GM12878 (cell line): ENCODE results near the gene PPHLN1. TPM values are rescaled to one million over a fixed set of nuclear protein-coding genes. Genes with fewer than 3 reads are reported as not detected.

ENCODE experiments used
- ATAC-seq: fragments of 200-7000 bp; cut with Tn5 transposase; 3 replicates; pipeline ENCODE4 v1.9.1; 2020; ENCODE audit warnings: mild to moderate bottlenecking, moderate library complexity
- BruUV-seq: library from RNA; stranded (reverse); fragments of 400-500 nt; replicated peaks from 2 replicates; lab custom pipeline; 2021; lab: Mats Ljungman, UMichigan
- CTCF ChIA-PET: fragments of 300-600 bp; sonication (Branson Sonifier 250); formaldehyde crosslinking; extraction: SDS; loops from one replicate; lab custom pipeline; 2021; ENCODE audit warnings: inconsistent platforms; lab: Yijun Ruan, JAX
- POLR2A ChIA-PET: fragments of 350-600 bp; formaldehyde crosslinking; extraction: SDS; loops from one replicate; lab custom pipeline; 2021; ENCODE audit warnings: inconsistent platforms; lab: Charles Lee
- RAD21 ChIA-PET: fragments of 300-600 bp; sonication (Branson Sonifier 250); formaldehyde crosslinking; loops from one replicate; lab custom pipeline; 2023; ENCODE audit warnings: antibody characterized with exemption; ENCODE audit not compliant: unreplicated experiment; lab: Charles Lee
- SMC1A ChIA-PET: fragments of 300-600 bp; sonication (Branson Sonifier 250); formaldehyde crosslinking; loops from one replicate; lab custom pipeline; 2023; ENCODE audit not compliant: unreplicated experiment, uncharacterized antibody; lab: Charles Lee
- DNase-seq: peaks from one replicate; pipeline ENCODE4 v3.0.0-alpha.2; 2011; ENCODE audit warnings: low read depth, low spot score
- FAIRE-seq: peaks from 3 replicates; lab custom pipeline; 2011; peaks lifted over from hg19 to GRCh38; lab: Jason Lieb, UNC
- H2AFZ ChIP-seq: 2 replicates; pipeline ENCODE4 v1.6.0; 2011; ENCODE audit warnings: low read depth, low read length, control low read depth; ENCODE audit not compliant: control insufficient read depth
- H3K27ac ChIP-seq: 2 replicates; pipeline ENCODE4 v1.5.1; 2011; ENCODE audit warnings: control low read depth; ENCODE audit not compliant: control insufficient read depth, insufficient read depth
- H3K27me3 ChIP-seq, 2 experiments: replicated peaks in 1 of 2; 2 replicates each; pipeline versions ENCODE4 v1.6.0 to v1.6.1; 2011; ENCODE audit warnings: low read length in 1 of 2; ENCODE audit not compliant: control insufficient read depth in 2 of 2, insufficient read depth in 2 of 2
- H3K36me3 ChIP-seq, 2 experiments: 2 replicates each; pipeline ENCODE4 v1.5.1; 2011; ENCODE audit warnings: low read length in 1 of 2; ENCODE audit not compliant: control insufficient read depth in 2 of 2, insufficient read depth in 2 of 2
- H3K4me1 ChIP-seq: 2 replicates; pipeline ENCODE4 v1.6.1; 2011; ENCODE audit warnings: mild to moderate bottlenecking, low read length, moderate library complexity, mixed read lengths; ENCODE audit not compliant: control insufficient read depth, insufficient read depth
- H3K4me2 ChIP-seq: 2 replicates; pipeline ENCODE4 v1.6.0; 2011; ENCODE audit warnings: control low read depth; ENCODE audit not compliant: control insufficient read depth, insufficient read depth
- H3K4me3 ChIP-seq: fragments of 200-600 bp; sonication (generic); 2 replicates; pipeline ENCODE4 v1.5.1; 2016
- H3K79me2 ChIP-seq: 2 replicates; pipeline ENCODE4 v1.6.0; 2011; ENCODE audit warnings: low read length; ENCODE audit not compliant: control insufficient read depth, insufficient read depth
- H3K9ac ChIP-seq: 2 replicates; pipeline ENCODE4 v1.8.0; 2011; ENCODE audit warnings: low read length, control low read depth, mixed read lengths; ENCODE audit not compliant: control insufficient read depth, insufficient read depth
- H3K9me3 ChIP-seq: replicated peaks from 3 replicates; pipeline ENCODE4 v1.5.1; 2011; ENCODE audit warnings: mild to moderate bottlenecking, low read length; ENCODE audit not compliant: control insufficient read depth, insufficient read depth
- H4K20me1 ChIP-seq: 2 replicates; pipeline ENCODE4 v1.6.0; 2011; ENCODE audit not compliant: control insufficient read depth, insufficient read depth
- ATF2 ChIP-seq: IDR thresholded peaks from 2 replicates; pipeline ENCODE4 v1.6.1; 2012; ENCODE audit warnings: low read length, inconsistent platforms
- ATF7 ChIP-seq: fragments of 450-650 bp; IDR thresholded peaks from 2 replicates; pipeline ENCODE4 v1.6.1; 2016; ENCODE audit warnings: low read depth, mild to moderate bottlenecking
- BCL11A ChIP-seq: IDR thresholded peaks from 2 replicates; pipeline ENCODE4 v1.6.1; 2011; ENCODE audit warnings: low read depth, low read length
- EP300 ChIP-seq, 2 experiments: fragments of 150-350 bp in 1 of 2; IDR thresholded peaks; 2 replicates each; pipeline ENCODE4 v1.6.1; 2011 to 2012; ENCODE audit warnings: low read depth in 2 of 2, low read length in 2 of 2, borderline replicate concordance in 1 of 2, improper control_type of control experiment in 1 of 2, inconsistent platforms in 1 of 2; ENCODE audit not compliant: control insufficient read depth in 1 of 2
- FOXM1 ChIP-seq: IDR thresholded peaks from 2 replicates; pipeline ENCODE4 v1.6.1; 2012; ENCODE audit warnings: low read depth, mild to moderate bottlenecking, inconsistent platforms, low read length, moderate library complexity
- JUNB ChIP-seq: IDR thresholded peaks from 2 replicates; pipeline ENCODE4 v1.6.1; 2016; ENCODE audit warnings: antibody characterized with exemption, mild to moderate bottlenecking
- MEF2A ChIP-seq: IDR thresholded peaks from 2 replicates; pipeline ENCODE4 v1.6.1; 2011; ENCODE audit warnings: low read depth, mild to moderate bottlenecking, low read length, moderate library complexity; ENCODE audit not compliant: insufficient read depth
- MEF2B ChIP-seq: fragments of 450-650 bp; IDR thresholded peaks from 2 replicates; pipeline ENCODE4 v1.6.1; 2018; ENCODE audit warnings: mild to moderate bottlenecking, moderate library complexity; ENCODE audit not compliant: partially characterized antibody, poor library complexity, severe bottlenecking
- NFIC ChIP-seq: IDR thresholded peaks from 2 replicates; pipeline ENCODE4 v1.6.1; 2012; ENCODE audit warnings: low read depth, mild to moderate bottlenecking, inconsistent platforms, low read length, moderate library complexity
- RUNX3 ChIP-seq: IDR thresholded peaks from 2 replicates; pipeline ENCODE4 v1.6.1; 2012; ENCODE audit warnings: low read length, inconsistent platforms
- SREBF1 ChIP-seq: IDR thresholded peaks from 2 replicates; pipeline ENCODE4 v1.6.1; 2012; ENCODE audit warnings: mild to moderate bottlenecking, low read length
- WGBS: methylation state at CpG from one replicate; pipeline ENCODE4 v1.1.6; 2016; ENCODE audit warnings: low lambda C conversion rate; ENCODE audit not compliant: insufficient replicate concordance, insufficient coverage; ENCODE audit errors: missing lambda C conversion rate; 5-methylcytosine and 5-hydroxymethylcytosine counted together
- in situ Hi-C: fragments of 300-500 bp; cut with MboI; formaldehyde crosslinking; loops from 9 replicates; pipeline ENCODE4 v1.14.3; 2018; ENCODE audit warnings: mixed read lengths
- intact Hi-C: fragments of 100-400 bp; cut with micrococcal nuclease; formaldehyde crosslinking; loops from one replicate; pipeline ENCODE4 v1.14.2; 2022; ENCODE audit not compliant: unreplicated experiment
- polyA plus RNA-seq, 11 experiments: library from polyadenylated mRNA; depleted of rRNA in 4 of 11; unstranded in 6 of 11; stranded (reverse) in 5 of 11; fragments of >200 nt; fragmentation: Nextera tagmentation in 4 of 11; fragmentation: Illumina TruSeq in 1 of 11; extraction: Ambion mirVana in 4 of 11; extraction: Trizol in 1 of 11; gene quantifications; 1 replicate in 1 of 11; 2 replicates in 10 of 11; pipeline versions ENCODE4 v1.2.1 to v1.2.3, GENCODE V29; 2011 to 2016; ENCODE audit warnings: inconsistent platforms in 2 of 11, missing spikeins in 2 of 11, low read depth in 1 of 11
- total RNA-seq, 4 experiments: library from RNA; depleted of rRNA in 3 of 4; stranded (reverse); fragments of >200 nt in 3 of 4; fragmentation: Illumina TruSeq in 1 of 4; extraction: Trizol in 1 of 4; gene quantifications; 2 replicates each; pipeline versions ENCODE4 v1.2.1 to v1.2.3, GENCODE V29; 2013 to 2021

The PPHLN1 gene
- total and polyA plus RNA-seq, 10 of the 15 experiments (the other 5 are each of a cell fraction or from before 2014, with no cell fraction given) = 73.6 to 117 (median 92.1) TPM

GRCh38 chr12:42360747-42361403 lies 34.9 kb downstream of the PPHLN1 start:
- H3K27me3 ChIP-seq = no peaks in the 10 kb centered on the region
- H3K79me2 ChIP-seq = no peaks in the 10 kb centered on the region; the same call in none of the 2 replicates
- TF ChIP-seq SREBF1 (no peak), JUNB (peak; percentile 53; the same call in 1 of the 2 replicates), BCL11A (no peak), NFIC (peak; percentile 56; the same call in 1 of the 2 replicates), ATF2 (peak; percentile 74), ATF7 (0 out of 2 replicates have a peak, but pooled peaks have one; percentile 11), MEF2A (peak; percentile 81), MEF2B (peak; percentile 53), RUNX3 (peak; percentile 47), FOXM1 (0 out of 2 replicates have a peak, but pooled peaks have one; percentile 34), EP300 (IDR thresholded peaks at IDR 0.05; ENCODE audit: borderline replicate concordance in 1 of 2, control insufficient read depth in 1 of 2, low read depth in 2 of 2, low read length in 2 of 2) (0 out of 4 replicates have a peak, but pooled peaks of 1 of the 2 experiments have one; percentile 23)
- DNase-seq (no peak), FAIRE-seq (no peak), ATAC-seq (peak; percentile 89)
- H2AFZ ChIP-seq = no peak overlapping the region
- H3K36me3 ChIP-seq = peaks cover 0 to 3% of the 10 kb centered on the region in 2 experiments; a peak in 1 of 4 replicates
- H4K20me1 ChIP-seq = no peaks in the 10 kb centered on the region
- H3K9ac ChIP-seq = no peak overlapping the region
- ChIA-PET RAD21 (interaction anchor here (1.2 to 2.8 kb wide), 3 partner anchors 11 to 19 kb away, joined by 3 to 11 read pairs (median 4); no protein-coding TSS in a partner anchor), POLR2A (interaction anchor here (1.1 kb wide), 1 partner anchor 11 kb away, joined by 4 read pairs; no protein-coding TSS in a partner anchor), SMC1A (interaction anchor here (1.0 to 3.3 kb wide), 3 partner anchors 8 to 78 kb away, joined by 3 to 18 read pairs (median 3); no protein-coding TSS in a partner anchor), CTCF (interaction anchor here (1.4 to 3.6 kb wide), 3 partner anchors 9 to 14 kb away, joined by 3 to 42 read pairs (median 4); no protein-coding TSS in a partner anchor)
- peak overlapping the region; percentile 50 for H3K27ac ChIP-seq
- no TSS peak for BruUV-seq
- in situ Hi-C loops = loop anchor here (25.0 kb wide), 1 partner anchor 1099 kb away; no protein-coding TSS in a partner anchor
- intact Hi-C loops = no loop called here
- 93% methylated on average over 6 of the region's 6 CpGs for WGBS
- no peak overlapping the region for H3K4me3 ChIP-seq
- H3K9me3 ChIP-seq = no peaks in the 10 kb centered on the region; the same call in 2 of the 3 replicates
- H3K4me1 ChIP-seq = peaks cover 19% of the 10 kb centered on the region
- H3K4me2 ChIP-seq = peak overlapping the region; percentile 13; the same call in 1 of the 2 replicates
